Gastroesophageal sphincter (tissue), 4 donors: Measurements from ENCODE around the gene FABP1. TPM values are rescaled to one million over a fixed set of nuclear protein-coding genes. Genes with fewer than 3 reads are reported as not detected.

Experiments
- ATAC-seq: fragments of 150-250 bp; one replicate; pipeline ENCODE4 v1.9.1; 2016; ENCODE audit warnings: mild to moderate bottlenecking, moderate library complexity
- H3K27ac ChIP-seq, 4 donors: fragments of 200-600 bp; sonication (generic) in 3 of 4; 1 replicate in 3 of 4; 2 replicates in 1 of 4; pipeline ENCODE4 v1.5.1; 2016 to 2019
- H3K27me3 ChIP-seq: fragments of 200-600 bp; sonication (generic); one replicate; pipeline ENCODE4 v1.5.1; 2019
- H3K36me3 ChIP-seq, 2 donors: fragments of 200-600 bp; sonication (generic); one replicate each; pipeline ENCODE4 v1.5.1; 2019; ENCODE audit warnings: control low read depth in 1 of 2
- H3K4me1 ChIP-seq, 3 donors: fragments of 200-600 bp; sonication (generic); 1 replicate in 2 of 3; 2 replicates in 1 of 3; pipeline ENCODE4 v1.5.1; 2016 to 2019; ENCODE audit warnings: control low read depth in 2 of 3
- H3K4me3 ChIP-seq, 2 donors: fragments of 200-600 bp; sonication (generic); one replicate each; pipeline ENCODE4 v1.5.1; 2019; ENCODE audit warnings: mild to moderate bottlenecking in 1 of 2, moderate library complexity in 1 of 2
- H3K9me3 ChIP-seq, 3 donors: fragments of 200-600 bp; sonication (generic); one replicate each; pipeline ENCODE4 v1.5.1; 2017 to 2019; ENCODE audit warnings: control low read depth in 2 of 3
- EP300 ChIP-seq: sonication (generic); formaldehyde crosslinking; IDR thresholded peaks from one replicate; pipeline ENCODE4 v1.6.1; 2017; ENCODE audit warnings: antibody characterized with exemption, mild to moderate bottlenecking
- POLR2A ChIP-seq, 2 donors: fragments of 450-650 bp; IDR thresholded peaks; one replicate each; pipeline ENCODE4 v1.6.1; 2017; ENCODE audit warnings: antibody characterized with exemption in 2 of 2, mild to moderate bottlenecking in 2 of 2, moderate library complexity in 1 of 2
- POLR2AphosphoS5 ChIP-seq: sonication (generic); formaldehyde crosslinking; IDR thresholded peaks from one replicate; pipeline ENCODE4 v1.6.1; 2017; ENCODE audit warnings: antibody characterized with exemption
- WGBS, 2 donors: methylation state at CpG; one replicate each; pipeline ENCODE4 v1.1.5; 2018; ENCODE audit warnings: low coverage in 1 of 2; 5-methylcytosine and 5-hydroxymethylcytosine counted together
- total RNA-seq, 4 donors: library from RNA; depleted of rRNA; stranded (reverse); fragments of >200 nt; gene quantifications; one replicate each; pipeline ENCODE4 v1.1.0, GENCODE V29; 2016
- TF ChIP-seq, protein P1 (sequence below), 4 experiments: fragments of 200-600 bp in 2 of 4; fragments of 450-650 bp in 2 of 4; sonication (generic) in 1 of 4; IDR thresholded peaks; one replicate each; pipeline ENCODE4 v1.5.1; 2017 to 2019; ENCODE audit warnings: antibody characterized with exemption in 4 of 4, mild to moderate bottlenecking in 2 of 4, moderate library complexity in 2 of 4

The FABP1 gene
- total RNA-seq, 4 donors from 2014 or later, result not detected

DNA sequence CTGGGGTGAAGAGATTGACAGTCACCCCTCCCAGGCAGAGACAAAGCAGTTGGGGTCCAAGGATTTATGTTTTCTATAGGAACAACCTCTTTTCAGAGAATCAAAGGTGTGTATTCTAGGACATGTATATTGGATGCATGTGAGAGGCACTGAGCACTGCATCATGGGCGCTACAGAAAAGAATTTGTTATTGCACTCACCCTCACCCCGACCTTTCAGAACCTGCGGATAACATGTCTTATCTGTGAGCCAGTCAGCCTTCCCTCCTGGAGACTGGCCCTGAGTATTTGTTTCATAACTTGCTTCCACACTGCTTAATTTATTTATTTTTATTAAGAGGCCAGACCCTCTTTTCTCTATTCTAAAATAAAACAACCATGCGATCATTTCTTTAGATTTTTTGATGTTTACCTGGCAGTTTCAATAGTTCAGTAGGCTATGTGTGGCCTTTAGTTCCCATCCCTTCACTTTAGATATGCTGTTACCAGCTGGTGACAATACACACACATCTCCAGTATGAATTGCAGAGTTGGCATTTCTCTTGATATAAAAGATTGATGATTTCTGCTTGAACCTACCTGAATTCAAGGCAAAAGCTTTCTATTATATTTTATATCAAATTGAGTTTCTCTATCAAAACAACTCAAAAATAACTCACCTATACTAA is 29.8 kb downstream of the FABP1 start:
- no peak for TF ChIP-seq POLR2AphosphoS5
- TF ChIP-seq EP300, result no peak
- TF ChIP-seq, protein P1, sequence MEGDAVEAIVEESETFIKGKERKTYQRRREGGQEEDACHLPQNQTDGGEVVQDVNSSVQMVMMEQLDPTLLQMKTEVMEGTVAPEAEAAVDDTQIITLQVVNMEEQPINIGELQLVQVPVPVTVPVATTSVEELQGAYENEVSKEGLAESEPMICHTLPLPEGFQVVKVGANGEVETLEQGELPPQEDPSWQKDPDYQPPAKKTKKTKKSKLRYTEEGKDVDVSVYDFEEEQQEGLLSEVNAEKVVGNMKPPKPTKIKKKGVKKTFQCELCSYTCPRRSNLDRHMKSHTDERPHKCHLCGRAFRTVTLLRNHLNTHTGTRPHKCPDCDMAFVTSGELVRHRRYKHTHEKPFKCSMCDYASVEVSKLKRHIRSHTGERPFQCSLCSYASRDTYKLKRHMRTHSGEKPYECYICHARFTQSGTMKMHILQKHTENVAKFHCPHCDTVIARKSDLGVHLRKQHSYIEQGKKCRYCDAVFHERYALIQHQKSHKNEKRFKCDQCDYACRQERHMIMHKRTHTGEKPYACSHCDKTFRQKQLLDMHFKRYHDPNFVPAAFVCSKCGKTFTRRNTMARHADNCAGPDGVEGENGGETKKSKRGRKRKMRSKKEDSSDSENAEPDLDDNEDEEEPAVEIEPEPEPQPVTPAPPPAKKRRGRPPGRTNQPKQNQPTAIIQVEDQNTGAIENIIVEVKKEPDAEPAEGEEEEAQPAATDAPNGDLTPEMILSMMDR (IDR thresholded peaks at IDR 0.05), result no peak
- no peak for TF ChIP-seq POLR2A (IDR thresholded peaks at IDR 0.05)
- Histone ChIP-seq H3K27ac (no peak overlapping the region), H3K27me3 (no peaks in the 10 kb centered on the region), H3K4me1 (no peaks in the 10 kb centered on the region), H3K4me3 (no peak overlapping the region), H3K36me3 (no peaks in the 10 kb centered on the region), H3K9me3 (no peaks in the 10 kb centered on the region)
- ATAC-seq, result no peak
- 53 to 69% methylated on average over 4 of the region's 4 CpGs for WGBS, 2 donors

DNA sequence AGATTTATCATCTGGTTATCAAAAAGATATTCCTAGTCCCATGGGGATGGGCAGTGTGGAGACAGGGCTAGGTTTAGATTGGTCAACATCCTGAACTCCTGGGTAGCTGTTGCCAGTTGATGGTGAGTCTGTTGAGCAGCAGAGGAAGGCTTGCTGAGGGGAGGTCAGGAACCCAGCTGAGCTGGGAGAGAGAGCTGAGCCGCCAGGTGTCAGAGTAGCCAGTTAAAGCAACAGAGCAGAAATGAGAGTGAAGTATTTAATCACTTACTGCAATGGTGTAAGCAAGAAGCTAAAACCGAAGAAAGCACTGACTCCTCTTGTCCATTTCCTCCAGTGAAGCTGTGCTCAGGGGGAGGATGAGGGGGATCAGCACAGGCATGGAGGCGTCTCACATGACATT is 30.7 kb downstream of the FABP1 start:
- Histone ChIP-seq H3K4me3 (no peak overlapping the region), H3K27ac (no peak overlapping the region), H3K27me3 (no peaks in the 10 kb centered on the region), H3K4me1 (no peaks in the 10 kb centered on the region), H3K36me3 (no peaks in the 10 kb centered on the region), H3K9me3 (no peaks in the 10 kb centered on the region)
- whole genome bisulfite sequencing, 2 donors, result 50 to 86% methylated on average over 1 to 3 of the region's 3 CpGs
- ATAC-seq, result no peak
- TF ChIP-seq, protein P1 (IDR thresholded peaks at IDR 0.05), result no peak
- no peak for TF ChIP-seq EP300
- no peak for TF ChIP-seq POLR2AphosphoS5
- no peak for TF ChIP-seq POLR2A (IDR thresholded peaks at IDR 0.05)

- WGBS, 2 donors, result 83 to 92% methylated on average over 3 of the region's 5 CpGs
- ATAC-seq, result no peak
- Histone ChIP-seq H3K4me3 (no peak overlapping the region), H3K27me3 (no peaks in the 10 kb centered on the region), H3K27ac (no peak overlapping the region), H3K9me3 (no peaks in the 10 kb centered on the region), H3K4me1 (no peaks in the 10 kb centered on the region), H3K36me3 (no peaks in the 10 kb centered on the region)
- TF ChIP-seq POLR2AphosphoS5, result no peak
- no peak for TF ChIP-seq POLR2A (IDR thresholded peaks at IDR 0.05)
- TF ChIP-seq, protein P1 (IDR thresholded peaks at IDR 0.05), result no peak
- no peak for TF ChIP-seq EP300
These were observed 31.2 kb downstream of the FABP1 start for GRCh38 chr2:88096708-88097107.

DNA sequence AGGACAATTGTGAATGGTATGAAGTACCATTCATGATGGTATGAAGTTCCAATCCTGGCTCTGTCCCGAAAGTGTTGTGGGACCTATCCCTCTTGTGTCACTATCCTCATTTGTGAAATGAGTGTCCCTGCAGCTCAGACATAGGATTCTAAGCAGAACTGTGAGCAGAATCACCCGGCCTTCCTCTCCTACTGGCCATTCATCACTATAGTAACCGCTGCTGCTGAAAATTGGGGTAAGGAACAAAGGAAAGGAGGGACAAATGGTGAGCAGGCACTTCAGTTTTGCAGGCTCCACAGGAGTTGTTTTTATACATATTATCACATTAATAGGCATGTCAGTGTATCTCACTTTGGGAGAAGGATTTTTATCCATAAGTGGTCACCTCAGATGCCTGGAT is 32.8 kb downstream of the FABP1 start:
- 57 to 58% methylated on average over 1 to 2 of the region's 3 CpGs for WGBS, 2 donors
- ATAC-seq, result no peak
- H3K27me3 ChIP-seq, result no peaks in the 10 kb centered on the region
- H3K4me3 ChIP-seq, result no peak overlapping the region
- H3K4me1 ChIP-seq, result no peaks in the 10 kb centered on the region
- no peak overlapping the region for H3K27ac ChIP-seq
- H3K36me3 ChIP-seq, result no peaks in the 10 kb centered on the region
- no peak for TF ChIP-seq EP300
- no peak for TF ChIP-seq POLR2A (IDR thresholded peaks at IDR 0.05)
- no peak for TF ChIP-seq POLR2AphosphoS5
- TF ChIP-seq, protein P1 (IDR thresholded peaks at IDR 0.05), result no peak
- no peaks in the 10 kb centered on the region for H3K9me3 ChIP-seq

GRCh38 chr2:88092773-88093172 is 35.1 kb downstream of the FABP1 start:
- Histone ChIP-seq H3K27me3 (no peaks in the 10 kb centered on the region), H3K4me1 (no peaks in the 10 kb centered on the region), H3K36me3 (no peaks in the 10 kb centered on the region), H3K9me3 (no peaks in the 10 kb centered on the region), H3K27ac (no peak overlapping the region), H3K4me3 (no peak overlapping the region)
- no peak for TF ChIP-seq POLR2AphosphoS5
- no peak for TF ChIP-seq EP300
- no peak for TF ChIP-seq POLR2A (IDR thresholded peaks at IDR 0.05)
- TF ChIP-seq, protein P1 (IDR thresholded peaks at IDR 0.05), result no peak
- ATAC-seq, result no peak
